Stromal cell of bone marrow (primary cell): ENCODE results near the gene CMSS1.
"Not testable (repeated sequence)": the region's sequence is repeated elsewhere in the genome, so short reads cannot be mapped to it uniquely, and the experiment has no call there.

ENCODE experiments used
- DNase-seq: peaks from one replicate; pipeline ENCODE4 v3.0.0-alpha.2; 2012; ENCODE audit warnings: low read depth

CMSS1 gene

DNA sequence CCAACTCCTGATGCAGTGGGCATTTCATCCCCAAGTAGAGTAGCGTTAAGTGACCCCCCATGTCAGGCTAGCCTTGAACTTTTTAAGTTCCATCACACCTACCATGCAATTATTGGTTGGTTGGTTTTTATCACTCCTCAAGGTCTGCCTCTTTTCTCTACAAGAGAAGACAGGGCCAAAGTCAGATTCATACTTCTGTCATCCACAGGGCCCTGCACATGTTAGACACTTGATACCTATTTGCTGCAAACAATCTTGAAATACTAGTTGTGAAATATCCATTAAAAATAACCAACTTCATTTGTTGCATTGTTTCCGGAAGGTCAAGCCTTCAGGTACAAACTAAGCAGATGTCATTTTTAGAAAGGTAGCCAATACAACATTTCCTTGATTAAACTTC is 1.2 kb downstream of the CMSS1 start:
- DNase-seq, result no peak

DNA sequence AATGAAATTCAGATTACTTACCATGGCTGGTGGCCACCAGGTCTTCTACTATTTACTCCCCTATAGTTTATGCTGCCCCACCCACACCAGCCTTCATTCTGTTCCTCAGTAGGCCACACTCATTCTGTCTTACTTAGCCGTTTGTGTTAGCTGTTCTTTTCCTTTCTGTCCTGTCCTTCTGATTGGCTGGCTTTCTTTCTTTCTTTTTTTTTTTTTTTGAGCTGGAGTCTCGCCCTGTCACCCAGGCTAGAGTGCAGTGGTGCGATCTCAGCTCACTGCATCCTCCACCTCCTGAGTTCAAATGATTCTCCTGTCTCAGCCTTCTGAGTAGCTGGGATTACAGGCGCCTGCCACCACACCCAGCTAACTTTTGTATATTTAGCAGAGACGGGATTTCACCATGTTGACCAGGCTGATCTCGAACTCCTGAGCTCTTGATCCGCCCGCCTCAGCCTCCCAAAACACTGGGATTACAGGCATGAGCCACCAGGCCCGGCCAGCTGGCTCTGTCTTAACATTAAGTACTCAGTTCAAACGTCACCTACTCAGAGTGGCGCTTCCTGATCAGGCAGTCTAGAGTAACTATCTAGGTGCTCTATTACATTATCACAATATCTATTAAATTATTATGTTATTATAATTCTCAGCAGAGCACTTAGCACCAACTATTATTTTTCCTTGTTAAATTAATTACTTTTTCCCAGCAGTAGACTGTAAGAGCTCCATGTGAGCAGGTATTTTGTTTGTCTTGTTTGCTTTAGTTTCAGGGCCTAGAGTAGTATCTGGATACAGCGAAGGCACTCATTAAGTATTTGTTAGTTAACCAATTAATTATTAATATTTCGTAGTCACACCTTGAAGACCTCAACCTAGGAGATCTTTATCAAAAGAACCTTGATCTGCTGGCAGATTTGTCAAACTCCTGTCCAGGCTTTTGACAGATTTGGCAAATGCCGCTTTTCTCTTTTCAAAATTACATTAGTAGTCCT is 6.4 kb downstream of the CMSS1 start:
- DNase-seq, result no peak

DNA sequence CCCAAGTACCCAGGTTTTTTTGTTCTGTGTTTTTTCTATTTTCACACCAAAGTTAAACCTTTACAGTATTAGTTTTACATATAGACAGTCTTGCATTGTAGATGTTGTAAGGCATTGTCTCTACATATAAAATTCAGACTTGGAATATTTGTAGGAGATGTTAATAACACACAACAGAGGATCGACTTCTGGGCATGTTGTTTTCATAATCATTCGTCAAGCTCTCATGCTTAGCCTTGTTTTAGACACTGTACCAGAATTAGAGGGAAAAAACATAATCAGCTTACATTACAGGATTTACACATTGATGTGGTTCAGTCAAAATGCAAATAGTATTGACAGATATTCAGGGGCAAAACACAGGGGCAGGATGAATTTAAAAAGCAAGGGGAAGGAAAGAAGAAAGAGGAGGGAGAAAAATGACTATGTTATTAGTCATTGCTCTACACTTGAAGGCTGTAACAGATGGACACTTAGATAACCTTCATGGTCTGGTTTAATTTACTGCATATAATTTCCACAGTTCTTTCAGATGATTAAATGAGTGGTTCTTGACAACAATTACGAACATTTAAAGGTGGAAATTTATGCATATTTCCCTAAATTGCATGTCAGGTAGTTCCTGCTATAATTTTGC is 7.5 kb downstream of the CMSS1 start:
- no peak for DNase-seq

DNA sequence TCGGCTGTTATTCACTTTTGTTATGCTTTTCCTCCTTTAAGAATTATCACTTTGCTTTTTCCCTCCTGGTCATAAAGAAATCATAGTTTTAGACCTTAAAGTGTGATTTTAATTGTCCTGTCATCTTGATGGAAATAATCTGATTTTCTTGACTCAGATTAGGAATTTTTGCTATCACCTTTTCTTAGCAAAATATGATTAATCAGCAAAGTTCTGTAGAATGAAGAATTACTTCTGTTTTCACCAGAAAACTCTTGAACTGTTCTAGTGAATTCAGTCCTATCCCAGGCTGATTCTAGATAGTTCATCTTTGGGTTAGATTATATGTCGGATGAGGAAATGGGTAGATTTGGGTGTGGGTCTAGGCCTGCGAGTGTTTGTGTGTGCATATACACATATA is 12.2 kb downstream of the CMSS1 start:
- no peak for DNase-seq

DNA sequence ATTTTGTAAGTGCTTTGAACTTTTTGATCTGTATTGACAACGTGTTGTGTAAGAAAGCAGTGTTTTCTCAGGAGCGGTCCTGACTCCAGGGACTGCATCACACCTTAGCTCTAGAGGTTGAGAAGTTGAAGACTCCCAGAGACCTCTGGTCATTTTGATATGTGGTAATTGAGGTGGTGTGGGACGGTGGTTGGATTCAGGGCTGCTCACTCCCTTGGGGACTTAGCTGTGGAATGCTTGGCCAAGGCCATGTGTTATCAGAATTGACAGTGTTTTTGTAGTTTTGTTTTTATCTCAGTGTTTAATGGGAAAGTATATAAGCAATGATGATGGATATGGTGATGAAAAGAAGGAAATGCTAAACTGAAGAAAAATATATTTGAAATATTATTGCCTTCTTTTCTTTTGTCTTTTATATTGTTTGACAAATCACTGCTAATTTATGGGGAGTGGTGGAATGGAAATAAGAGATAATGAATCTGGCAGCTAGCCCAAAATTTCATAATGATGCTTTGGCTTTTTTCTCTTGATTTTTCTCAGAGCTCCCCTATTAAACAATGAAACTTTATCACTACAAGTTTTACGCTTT is 16.0 kb downstream of the CMSS1 start:
- DNase-seq, result no peak

DNA sequence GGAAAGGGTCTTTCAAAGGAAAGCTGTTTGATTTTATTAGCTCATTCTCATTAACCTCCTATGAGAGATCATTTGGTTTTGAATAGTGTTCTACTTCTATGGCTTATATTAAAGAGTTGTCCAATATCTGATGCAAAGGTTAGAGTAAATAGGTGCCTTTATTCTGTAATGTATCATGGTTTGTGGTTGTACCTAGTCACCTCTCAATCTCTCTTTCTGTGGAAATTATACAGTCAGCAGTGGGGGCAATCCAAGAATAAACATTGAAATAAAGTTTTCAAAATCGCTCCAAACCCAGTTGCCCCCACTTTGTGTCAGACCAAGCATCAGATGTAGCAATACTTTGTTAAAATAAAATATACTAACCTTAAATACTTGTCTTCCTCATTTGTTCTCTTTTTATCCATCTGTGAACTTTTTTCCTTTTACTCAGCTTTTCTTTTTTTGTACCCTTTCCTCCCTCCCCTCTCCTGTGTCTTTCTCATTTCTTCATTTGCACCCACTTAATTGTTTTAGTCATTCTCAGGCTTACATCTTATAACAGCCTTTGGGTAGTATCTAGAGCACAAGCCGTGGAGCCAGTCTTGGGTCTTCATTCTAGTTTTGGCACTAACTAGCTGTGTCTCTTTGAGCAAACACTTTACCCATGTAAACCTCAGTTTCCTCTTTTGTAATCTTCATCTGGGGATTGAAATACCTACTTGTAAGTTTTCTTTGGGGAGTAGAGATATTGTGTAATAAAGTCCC is 16.7 kb downstream of the CMSS1 start:
- no peak for DNase-seq

DNA sequence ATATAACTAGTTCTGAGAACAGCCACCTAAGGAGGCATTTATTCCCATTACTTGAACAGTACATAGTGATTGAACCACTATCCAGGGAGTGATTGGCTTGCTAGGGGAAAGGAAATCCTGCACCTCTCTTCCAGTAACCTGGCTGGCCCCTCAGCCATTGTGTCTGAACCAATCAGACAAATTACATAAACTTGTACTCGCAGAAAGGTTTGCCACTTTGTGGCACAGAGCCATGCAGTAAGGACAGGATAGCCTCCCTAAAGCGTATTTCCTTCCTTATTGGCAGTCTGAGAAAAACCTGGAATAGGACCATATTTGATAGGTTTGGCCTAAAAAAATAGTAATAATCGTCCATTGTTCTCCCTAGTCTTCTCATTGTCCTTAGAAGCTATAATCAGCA is 19.0 kb downstream of the CMSS1 start:
- no peak for DNase-seq

DNA sequence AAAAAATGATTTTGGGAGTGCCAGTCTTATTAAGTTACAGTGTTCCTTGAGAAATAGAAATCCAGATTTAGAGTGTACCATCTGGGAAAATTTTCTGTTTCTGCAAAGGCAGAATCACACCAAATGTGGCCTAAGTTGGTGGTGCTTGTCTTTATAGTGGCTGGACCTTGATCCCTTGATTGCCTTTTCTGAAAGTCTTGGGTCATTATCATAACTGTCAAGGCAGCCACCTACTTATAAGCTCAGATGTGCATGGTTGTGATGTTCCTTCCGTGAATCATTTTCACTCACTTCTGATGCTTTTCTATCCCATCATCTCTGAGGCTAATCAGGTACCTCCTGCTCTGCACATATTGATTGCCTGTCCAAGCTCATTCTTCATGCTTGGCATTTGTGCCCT is 20.1 kb downstream of the CMSS1 start:
- DNase-seq, result no peak

DNA sequence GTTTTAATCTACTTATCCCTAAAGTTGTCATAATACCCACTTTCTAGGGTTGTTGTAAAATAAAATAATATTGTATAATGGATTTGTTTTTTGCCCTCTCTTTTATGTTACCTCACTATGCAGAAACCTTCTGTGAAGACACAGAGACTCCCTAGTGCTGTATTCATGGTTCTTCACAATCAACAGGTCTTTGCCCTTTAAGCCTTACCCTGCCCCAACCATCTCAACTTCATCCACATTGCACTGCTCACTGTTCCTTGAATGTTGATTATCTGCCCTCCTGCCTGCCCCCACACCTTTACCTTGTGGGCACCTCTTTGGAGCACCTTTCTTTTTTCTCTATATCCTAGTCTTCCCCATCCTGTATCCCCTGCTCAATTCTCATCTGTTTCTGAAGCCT is 21.1 kb downstream of the CMSS1 start:
- no peak for DNase-seq

DNA sequence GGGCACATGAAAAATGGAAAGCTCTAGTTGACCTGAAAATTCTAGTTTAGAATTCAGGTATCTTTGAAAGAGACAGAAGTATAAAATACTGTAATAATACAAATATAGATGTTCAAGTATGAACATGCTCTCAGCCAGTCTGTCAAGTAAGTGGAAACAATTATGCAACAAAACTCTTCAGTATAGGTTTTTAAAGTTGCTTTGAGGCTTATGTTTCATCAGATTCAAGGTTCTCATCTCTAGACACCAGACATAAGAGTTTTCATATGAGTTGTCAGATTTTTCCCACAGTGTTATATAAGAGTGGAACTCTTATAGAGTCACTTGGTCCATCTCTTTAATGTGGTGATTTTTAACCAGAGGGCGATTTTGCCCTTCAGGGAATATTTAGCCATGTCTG is 22.0 kb downstream of the CMSS1 start:
- DNase-seq, result no peak

DNA sequence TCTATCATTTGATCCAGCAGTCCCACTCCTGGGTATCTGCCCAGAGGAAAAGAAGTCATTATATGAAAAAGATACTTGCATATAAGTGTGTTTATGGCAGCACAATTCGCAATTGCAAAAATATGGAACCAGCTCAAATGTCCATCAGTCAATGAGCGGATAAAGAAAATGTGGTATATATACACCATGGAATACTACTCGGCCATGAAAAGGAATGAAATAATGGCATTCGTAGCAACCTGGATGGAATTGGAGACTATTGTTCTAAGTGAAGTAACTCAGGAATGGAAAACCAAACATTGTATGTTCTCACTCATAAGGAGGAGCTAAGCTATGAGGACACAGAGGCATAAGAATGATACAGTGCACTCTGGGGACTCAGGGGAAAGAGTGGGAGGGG is 24.3 kb downstream of the CMSS1 start:
- not testable (repeated sequence) for DNase-seq

DNA sequence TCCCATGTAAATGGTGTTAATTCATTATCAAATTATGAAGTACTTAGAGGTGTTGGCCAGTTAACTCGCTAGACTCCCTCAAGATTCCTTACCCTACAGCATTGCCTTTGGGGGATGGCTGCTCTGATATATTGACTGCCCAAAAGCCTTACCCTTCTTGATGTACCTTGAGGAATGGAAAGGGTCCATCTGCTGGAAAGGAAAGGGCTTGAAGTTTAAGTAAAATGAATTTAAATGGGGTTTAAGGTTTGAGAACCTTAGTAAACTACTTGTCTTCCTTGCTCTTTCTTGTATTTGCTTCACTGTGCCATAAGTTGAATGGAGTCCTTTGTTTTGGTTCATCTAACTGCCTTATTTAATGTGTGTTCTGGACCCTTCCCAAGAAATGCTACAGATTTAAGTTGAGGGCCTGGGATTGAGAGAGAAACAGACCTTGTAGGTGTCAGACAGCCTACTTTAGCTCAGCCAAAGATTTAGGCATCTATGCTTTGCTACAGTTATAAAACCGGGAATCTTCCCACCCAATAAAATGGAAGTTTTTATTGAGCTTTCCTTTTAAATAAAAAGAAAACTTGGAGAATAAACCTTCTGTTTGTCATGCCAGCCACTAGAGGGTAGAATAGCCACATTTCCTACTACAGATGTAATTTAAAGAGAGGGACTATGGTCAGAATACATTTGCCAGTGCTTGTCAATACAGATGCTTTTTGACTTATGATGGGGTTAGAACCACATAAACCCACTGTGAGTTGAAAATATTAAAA is 25.3 kb downstream of the CMSS1 start:
- DNase-seq, result peak; percentile 44

DNA sequence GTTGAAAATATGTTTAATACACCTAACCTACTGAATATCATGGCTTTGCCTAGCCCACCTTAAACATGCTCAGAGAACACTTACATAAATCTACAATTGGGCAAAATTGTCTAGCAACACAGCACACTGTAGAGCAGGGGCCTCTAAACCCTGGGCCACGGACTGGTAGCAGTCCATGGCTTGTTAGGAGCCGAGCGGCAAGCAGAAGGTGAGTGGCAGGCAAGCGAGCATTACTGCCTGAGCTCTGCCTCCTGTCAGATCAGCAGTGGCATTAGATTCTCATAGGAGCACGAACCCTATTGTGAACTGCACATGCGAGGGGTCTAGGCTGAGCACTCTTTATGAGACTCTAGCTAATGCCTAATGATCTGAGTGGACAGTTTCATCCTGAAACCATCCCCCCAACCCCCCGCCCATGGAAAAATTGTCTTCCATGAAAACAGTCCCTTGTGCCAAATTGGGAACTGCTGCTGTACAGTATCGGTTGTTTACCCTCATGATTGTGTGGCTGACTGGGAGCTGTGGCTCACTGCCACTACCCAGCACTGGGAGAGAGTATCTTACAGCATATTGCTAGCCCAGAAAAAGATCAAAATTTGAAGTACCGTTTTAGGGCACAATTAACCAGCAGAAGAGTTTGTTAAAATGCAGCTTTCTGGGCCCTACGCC is 26.1 kb downstream of the CMSS1 start:
- DNase-seq, result peak; percentile 30

DNA sequence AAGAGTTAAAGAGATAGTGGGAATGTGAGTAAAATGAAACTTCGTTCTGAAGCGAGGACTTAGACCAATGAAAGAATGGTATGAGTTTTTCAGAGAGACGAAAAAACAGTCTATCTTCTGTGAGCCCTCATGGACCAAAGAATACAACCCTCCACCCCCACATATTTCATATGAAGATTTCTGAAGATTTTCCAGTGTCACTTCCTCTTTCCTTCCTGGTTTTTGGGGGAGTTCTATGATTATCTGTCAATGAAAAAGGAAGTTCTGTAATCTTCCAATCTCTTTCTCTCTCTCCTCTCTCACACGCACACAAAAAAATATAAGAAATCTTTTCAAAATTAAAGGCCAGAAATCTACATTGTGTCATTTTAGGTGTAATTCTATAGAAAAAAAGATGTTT is 27.7 kb downstream of the CMSS1 start:
- DNase-seq, result no peak

DNA sequence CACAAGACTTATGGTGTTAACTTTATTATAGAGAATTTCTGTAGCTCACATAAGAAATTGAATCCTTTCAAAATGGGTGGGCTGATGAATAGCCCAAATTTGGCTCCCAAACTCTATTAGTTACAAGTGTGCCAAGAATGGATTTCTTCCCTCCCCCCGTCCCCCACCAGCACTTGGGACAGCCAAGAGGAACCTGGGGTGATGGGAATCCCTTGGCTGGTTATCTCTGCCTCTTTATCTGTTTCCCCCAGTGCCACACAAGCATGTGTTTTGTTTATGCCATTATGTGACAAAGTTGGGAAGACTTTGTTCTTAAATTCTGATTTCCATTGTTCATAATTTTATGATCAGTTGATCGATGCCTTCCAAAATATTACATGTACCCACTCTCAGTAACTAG is 28.3 kb downstream of the CMSS1 start:
- no peak for DNase-seq

DNA sequence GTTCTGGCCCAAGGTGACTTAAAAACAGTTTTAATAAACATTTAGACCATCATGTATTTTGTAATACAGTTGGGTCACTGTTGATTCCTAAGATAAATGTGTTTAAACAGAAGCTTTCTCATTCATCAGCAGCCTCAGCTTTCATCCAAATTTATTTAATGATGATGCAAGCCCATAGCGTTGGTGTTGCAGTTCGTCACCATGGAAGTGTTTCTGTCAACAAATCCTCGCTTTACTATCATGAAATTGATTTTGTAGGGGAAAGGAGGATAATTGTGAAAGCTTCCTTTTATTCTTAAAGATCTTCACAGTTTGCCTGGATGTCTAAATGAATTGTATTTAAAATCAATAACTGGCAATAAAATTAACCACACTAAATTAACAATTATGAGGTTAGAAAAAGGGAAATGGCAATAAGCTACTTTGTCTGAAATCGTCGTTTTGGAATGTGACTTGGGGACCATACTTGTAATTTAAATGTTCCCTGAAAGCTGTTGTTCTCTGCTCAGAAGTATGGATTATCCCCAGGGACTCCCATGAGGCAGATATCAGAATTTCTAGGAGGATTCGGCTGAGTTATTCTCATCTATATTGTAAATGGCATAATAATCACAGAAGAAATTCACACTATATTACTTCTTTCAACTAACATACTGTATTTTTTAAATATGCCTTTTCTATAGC is 29.0 kb downstream of the CMSS1 start:
- peak; percentile 63 for DNase-seq

DNA sequence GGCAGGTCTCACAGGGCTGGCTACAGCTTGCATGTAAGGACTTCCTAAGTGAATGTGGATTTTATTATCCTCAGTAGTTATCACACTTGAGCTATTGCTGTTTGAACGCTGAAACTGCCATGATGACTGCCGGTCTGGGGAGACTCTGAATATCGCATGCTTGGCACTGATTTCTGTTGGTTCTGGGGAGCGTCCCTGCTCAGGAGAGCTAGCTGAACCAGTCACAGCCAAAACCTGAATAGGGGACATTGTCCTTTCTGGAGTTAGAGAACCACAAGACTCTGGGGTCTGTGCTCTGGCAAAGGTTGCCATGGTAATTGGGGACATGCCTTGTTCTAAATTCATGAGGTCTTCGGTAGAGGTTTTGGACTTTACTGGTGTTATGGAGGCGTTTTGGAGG is 30.8 kb downstream of the CMSS1 start:
- no peak for DNase-seq

DNA sequence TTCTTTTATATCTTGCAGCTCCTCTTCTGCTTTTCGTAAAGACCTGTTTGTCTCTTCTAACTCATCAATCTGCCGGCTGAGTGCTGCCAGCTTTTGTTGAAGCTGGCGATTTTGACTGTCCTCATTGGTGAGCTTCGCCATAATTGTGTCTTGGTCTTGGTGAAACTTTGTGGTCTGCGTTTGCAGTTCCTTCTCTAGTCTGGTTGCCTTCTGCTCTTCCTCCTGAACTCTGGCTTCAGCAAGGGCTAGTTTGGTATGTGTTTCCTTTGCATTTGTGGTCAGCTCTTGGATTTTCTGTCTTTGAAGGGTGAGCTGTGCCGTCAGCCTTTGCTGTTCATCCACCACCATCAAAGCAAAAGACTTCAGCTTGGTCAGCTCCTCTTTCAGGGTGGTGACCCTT is 32.9 kb downstream of the CMSS1 start:
- DNase-seq, result no peak

DNA sequence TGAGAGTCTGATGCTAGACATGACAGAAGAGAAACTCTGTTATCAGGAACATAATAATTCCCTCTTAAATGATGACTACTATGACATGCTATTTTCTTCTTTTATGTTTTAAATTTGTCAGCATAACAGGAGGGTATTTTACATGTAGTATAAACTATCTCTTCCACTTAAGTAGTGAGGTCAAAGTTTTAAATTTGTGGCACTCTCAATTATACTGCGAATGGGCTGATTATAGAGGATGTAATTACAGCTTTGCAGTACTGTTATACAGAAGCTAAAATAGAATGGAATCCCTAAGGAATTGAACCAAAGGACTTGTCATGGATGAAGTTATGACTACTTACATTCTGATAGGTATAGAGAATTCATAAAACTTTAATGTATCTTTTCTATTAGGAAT is 34.3 kb downstream of the CMSS1 start:
- DNase-seq, result no peak

DNA sequence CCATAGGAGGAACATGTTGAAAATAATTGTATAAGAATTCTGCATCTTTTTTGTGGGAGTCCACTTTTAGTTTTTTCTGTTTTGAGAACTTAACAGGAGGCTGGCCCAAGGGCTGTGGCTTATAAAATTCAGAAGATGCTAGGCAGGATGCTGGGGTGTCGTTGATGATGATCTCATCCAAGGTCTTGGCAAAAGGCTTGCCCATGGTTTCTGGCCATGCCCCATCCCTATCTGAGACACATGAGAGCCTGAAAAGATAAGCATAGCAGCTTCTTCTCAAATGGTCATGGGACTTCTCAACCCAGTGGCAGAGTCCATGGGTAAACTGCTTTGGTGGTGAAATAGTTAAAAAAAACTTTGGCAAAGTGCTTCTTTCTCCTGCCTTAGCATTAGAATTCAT is 35.2 kb downstream of the CMSS1 start:
- no peak for DNase-seq
